Fibroblast of villous mesenchyme (primary cell): ENCODE results near the gene CCDC136. TPM values are rescaled to one million over a fixed set of nuclear protein-coding genes. Genes with fewer than 3 reads are reported as not detected.

Source experiments
- DNase-seq: peaks from one replicate; pipeline ENCODE4 v3.0.0-alpha.2; 2010; ENCODE audit warnings: low read depth
- H3K4me3 ChIP-seq: 2 replicates; pipeline ENCODE4 v1.5.1; 2011; ENCODE audit warnings: low read depth, mild to moderate bottlenecking, low read length
- total RNA-seq: library from RNA; depleted of rRNA; stranded (reverse); fragments of >200 nt; gene quantifications from 2 replicates; pipeline ENCODE4 v1.2.3, GENCODE V29; 2012
- TF ChIP-seq, protein P1 (sequence below): IDR thresholded peaks from 2 replicates; pipeline ENCODE4 v1.5.1; 2012; ENCODE audit warnings: low read depth, mild to moderate bottlenecking, low read length; ENCODE audit not compliant: insufficient read depth

CCDC136 gene
- total RNA-seq, 1 donor: 9.9 TPM

DNA sequence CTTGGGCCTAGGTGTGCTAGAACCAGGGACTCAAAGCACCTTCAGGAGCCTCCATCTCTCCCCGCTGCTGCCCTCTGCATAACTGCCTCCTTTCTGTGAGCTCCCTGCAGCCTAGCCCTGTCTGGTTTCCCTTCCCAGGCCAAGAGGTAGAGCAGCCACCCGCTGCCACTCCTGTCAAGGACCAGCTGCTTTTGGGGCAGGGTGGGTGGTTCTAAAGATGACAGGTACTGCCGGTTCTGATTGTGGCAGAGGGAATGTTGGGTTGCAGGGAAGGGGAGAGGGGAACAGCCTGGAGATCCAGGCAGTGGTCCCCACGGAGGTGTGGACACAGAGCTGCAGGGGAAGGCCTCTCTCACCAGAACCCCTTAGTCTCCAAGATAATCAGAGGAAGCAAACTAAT lies 34.7 kb downstream of the CCDC136 start:
- TF ChIP-seq, protein P1, sequence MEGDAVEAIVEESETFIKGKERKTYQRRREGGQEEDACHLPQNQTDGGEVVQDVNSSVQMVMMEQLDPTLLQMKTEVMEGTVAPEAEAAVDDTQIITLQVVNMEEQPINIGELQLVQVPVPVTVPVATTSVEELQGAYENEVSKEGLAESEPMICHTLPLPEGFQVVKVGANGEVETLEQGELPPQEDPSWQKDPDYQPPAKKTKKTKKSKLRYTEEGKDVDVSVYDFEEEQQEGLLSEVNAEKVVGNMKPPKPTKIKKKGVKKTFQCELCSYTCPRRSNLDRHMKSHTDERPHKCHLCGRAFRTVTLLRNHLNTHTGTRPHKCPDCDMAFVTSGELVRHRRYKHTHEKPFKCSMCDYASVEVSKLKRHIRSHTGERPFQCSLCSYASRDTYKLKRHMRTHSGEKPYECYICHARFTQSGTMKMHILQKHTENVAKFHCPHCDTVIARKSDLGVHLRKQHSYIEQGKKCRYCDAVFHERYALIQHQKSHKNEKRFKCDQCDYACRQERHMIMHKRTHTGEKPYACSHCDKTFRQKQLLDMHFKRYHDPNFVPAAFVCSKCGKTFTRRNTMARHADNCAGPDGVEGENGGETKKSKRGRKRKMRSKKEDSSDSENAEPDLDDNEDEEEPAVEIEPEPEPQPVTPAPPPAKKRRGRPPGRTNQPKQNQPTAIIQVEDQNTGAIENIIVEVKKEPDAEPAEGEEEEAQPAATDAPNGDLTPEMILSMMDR: no peak
- DNase-seq: no peak
- no peak overlapping the region for H3K4me3 ChIP-seq

DNA sequence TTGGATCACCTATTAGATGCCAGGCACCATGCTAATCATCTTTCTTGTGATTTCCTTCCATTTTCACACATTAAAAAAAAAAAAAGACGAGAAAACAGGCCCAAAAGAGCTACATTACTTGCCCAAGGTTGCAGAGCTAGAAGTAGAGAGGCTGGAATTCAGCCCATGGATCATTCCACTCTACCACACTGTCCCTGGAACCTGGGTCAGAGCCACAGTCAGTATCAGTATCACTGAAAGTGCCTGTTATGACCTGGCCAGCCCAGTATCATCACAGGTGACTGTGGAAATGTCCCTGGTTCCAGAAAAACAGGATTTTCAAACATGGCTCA lies 35.1 kb downstream of the CCDC136 start:
- TF ChIP-seq, protein P1: no peak
- no peak for DNase-seq
- no peak overlapping the region for H3K4me3 ChIP-seq

DNA sequence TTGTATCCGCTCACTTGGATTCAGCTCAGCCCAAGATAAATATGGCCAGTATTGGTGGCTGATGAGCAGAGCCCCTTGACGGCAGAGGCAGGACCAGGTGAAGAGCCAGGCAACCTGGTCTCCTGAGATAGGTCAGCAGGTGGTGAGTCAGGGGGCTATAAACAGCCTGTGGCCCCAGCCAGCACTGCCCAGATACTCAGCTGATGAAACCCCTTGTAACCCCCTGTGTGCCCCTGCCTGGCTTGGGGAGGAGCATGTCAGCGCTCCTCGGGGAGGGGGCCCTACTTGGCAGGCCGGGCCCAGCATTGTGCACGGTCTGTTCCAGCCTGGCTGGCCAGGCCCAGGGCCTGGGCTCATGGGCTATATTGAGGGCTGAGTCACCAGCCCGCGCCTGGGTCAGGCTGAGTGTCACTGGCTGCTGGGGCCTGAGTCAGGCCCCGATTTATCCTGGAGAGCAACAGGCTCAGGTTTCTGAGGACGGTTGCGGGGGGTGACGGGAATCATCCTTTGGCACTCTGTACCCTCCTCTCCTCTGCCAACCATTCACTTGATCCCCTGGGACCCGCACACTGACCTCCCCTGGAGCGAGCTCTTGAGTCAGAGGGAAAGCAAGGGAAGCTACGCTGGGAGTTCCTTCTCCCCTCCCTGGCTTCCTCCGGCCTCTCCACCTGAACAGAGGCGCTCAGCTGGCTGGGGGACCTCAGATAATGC lies 35.6 kb downstream of the CCDC136 start:
- TF ChIP-seq, protein P1: no peak
- no peak overlapping the region for H3K4me3 ChIP-seq

DNA sequence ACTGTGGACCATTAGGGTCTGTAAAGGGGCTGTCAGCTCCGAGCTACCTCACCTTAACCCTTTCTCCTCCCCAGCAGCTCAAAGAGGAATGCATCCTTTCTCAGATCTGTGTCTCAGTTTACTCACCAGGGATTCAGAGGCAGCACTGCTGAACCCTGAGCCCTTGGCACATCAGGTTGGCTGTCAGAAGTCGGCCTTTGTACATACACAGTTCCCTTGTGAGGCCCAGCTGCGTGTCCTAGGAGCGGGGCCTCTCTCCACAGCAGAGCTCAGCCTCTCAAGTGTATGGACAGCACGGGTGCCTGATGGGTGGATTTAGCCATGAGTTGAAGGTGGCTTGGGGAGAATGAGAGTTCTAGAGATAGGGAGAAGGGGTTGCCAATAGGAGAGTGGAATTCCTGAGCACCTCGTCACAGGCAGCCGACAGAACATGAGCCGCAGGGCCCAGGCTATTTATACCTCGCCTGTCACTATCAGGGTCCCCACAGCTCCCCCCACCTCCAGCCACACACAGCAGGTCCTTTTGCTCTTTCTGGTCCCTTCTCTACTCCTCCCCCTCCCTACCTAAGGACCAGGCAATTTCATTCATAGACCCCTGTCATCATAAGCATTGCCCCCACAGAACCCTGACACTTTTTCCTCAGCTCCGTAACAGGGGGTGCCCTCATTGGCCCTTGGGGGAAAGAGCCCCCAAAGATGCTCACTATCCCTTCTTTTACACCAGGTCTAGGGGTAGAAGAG lies 36.4 kb downstream of the CCDC136 start:
- TF ChIP-seq, protein P1: no peak
- peak; percentile 64 for DNase-seq
- no peak overlapping the region for H3K4me3 ChIP-seq

More for the DNA sequence above, 35.6 kb downstream of the CCDC136 start:
- peak; percentile 61 for DNase-seq

DNA sequence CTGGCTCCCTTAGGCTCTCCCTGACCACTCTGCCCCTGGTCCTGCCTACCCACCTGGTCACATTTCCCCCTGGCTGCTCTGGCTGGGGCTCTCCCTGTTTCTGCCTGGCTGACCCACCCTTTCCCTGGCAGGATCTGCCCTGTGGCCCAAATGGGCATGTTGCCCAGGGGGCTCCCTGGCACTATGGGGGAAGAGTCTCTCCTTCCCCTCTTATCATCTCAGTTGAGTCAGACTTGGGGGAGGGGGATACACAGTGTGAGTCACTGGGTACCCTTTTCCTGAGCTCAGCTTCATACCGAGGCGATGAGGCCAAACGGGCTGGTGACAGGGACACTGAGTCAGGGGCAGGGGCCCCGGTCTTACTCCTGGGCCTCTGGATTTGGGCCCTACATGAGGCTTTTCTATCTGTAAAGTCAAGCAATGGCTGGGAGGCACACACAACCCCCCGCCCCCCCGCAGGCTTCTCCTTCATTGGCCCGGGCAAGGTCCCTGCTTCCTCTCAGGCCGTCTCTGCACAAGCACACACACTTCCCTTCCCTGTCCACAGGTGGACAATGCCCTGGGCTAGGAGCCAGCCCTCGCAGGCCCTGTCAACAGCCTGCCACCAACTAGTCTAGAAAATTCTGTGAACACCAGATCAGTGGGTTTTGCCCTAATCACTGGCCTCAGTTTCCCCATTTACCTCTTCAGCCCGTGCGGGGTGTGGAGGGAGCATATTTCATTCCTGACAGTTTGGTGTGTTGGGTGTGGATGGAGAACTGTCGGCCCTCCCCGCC lies 37.8 kb downstream of the CCDC136 start:
- TF ChIP-seq, protein P1: peak; percentile 2
- H3K4me3 ChIP-seq: peak overlapping the region; percentile 78

DNA sequence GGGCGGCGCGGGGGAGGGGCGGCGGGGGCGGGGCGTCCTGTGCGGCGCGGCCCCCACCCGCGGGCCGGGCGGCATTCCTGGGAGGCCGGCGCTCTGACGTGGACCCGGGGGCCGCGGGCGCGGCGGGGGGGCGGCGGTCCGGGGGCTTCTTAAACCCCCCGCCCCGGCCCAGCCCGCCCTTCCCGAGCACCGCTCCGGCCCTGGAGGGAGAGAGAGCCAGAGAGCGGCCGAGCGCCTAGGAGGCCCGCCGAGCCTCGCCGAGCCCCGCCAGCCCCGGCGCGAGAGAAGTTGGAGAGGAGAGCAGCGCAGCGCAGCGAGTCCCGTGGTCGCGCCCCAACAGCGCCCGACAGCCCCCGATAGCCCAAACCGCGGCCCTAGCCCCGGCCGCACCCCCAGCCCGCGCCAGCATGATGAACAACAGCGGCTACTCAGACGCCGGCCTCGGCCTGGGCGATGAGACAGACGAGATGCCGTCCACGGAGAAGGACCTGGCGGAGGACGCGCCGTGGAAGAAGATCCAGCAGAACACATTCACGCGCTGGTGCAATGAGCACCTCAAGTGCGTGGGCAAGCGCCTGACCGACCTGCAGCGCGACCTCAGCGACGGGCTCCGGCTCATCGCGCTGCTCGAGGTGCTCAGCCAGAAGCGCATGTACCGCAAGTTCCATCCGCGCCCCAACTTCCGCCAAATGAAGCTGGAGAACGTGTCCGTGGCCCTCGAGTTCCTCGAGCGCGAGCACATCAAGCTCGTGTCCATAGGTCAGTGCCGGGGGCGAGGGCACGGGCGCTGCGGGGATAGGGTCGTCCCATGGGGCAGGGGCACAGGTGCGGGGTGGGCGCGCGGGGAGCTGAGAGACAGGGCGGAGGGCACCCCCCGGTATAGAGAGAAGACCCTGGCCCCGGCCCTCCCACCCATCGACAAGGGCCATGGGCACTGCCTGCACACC lies 38.7 kb downstream of the CCDC136 start, which contains the start of gene FLNC:
FLNC (plus strand) TSS at position 176 of the 947 bp plus-strand sequence; CDS start at position 408, 232 bp downstream.
- TF ChIP-seq, protein P1: no peak
- H3K4me3 ChIP-seq: peak within 1 kb of the TSS; percentile 78
- peak; percentile 75 for DNase-seq

More for the DNA sequence above, 37.8 kb downstream of the CCDC136 start:
- DNase-seq: no peak
